ENCODE measurements around the gene EXOC6B.

Gene EXOC6B

DNA sequence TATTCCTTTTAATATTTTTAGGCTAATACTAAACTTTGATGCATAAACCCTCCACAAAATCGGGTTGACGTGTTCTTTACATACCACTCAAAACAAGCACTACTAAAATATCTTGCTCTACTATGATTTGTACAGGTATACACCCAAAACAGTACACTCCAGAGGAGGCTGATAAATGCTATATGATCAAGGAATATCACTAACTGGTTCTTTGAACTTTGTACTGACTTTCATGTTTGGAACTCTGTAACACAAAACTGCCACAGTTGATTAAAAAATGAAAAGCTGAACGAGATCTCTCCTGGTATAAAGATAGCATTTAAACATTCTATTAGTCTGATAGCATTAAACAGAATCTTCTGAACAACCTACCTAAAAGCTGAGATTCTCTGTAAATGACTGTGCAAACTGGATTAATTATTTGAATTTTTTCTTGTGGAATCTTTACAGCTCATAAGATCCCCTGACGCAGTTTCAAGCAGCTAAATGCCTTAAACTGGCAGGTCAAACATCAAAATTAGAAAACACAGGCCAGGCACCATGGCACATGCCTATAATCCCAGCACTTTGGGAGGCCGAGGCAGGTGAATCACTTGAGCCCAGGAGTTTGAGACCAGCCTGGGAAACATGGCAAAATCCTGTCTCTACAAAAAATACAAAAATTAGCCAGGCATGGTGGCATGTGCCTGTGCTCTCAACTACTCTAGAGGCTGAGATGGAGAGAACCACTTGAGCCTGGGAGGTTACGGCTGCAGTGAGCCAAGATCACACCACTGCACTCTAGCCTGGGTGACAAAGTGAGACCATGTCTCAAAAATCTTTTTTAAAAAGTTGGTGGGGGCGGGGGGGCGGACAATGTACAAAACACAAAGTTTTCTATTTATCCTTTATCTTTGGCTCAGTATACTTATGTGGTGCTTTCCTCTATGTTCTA is 150.6 kb downstream of the EXOC6B start:
- no peak for TF ChIP-seq CTCF (IDR thresholded peaks at IDR 0.05; ENCODE audit: insufficient read depth, low read length, poor library complexity, severe bottlenecking)
- H3K36me3 ChIP-seq (ENCODE audit: control insufficient read depth, insufficient read depth, low read length): no peaks in the 10 kb centered on the region
- no peaks in the 10 kb centered on the region for H3K27me3 ChIP-seq (replicated peaks; ENCODE audit: control insufficient read depth, insufficient read depth, low read length)
- no peak for DNase-seq (ENCODE audit: extremely low read depth, insufficient read length)
- H3K4me3 ChIP-seq (replicated peaks; ENCODE audit: low read depth, low read length): no peak overlapping the region

GRCh38 chr2:72673279-72673678 is 152.6 kb downstream of the EXOC6B start:
- H3K4me3 ChIP-seq (replicated peaks; ENCODE audit: low read depth, low read length): no peak overlapping the region
- H3K36me3 ChIP-seq (ENCODE audit: control insufficient read depth, insufficient read depth, low read length): no peaks in the 10 kb centered on the region
- no peaks in the 10 kb centered on the region for H3K27me3 ChIP-seq (replicated peaks; ENCODE audit: control insufficient read depth, insufficient read depth, low read length)
- no peak for TF ChIP-seq CTCF (IDR thresholded peaks at IDR 0.05; ENCODE audit: insufficient read depth, low read length, poor library complexity, severe bottlenecking)
- no peak for DNase-seq (ENCODE audit: extremely low read depth, insufficient read length)

- no peak overlapping the region for H3K4me3 ChIP-seq (replicated peaks; ENCODE audit: low read depth, low read length)
- DNase-seq (ENCODE audit: extremely low read depth, insufficient read length): no peak
- no peaks in the 10 kb centered on the region for H3K27me3 ChIP-seq (replicated peaks; ENCODE audit: control insufficient read depth, insufficient read depth, low read length)
- H3K36me3 ChIP-seq (ENCODE audit: control insufficient read depth, insufficient read depth, low read length): no peaks in the 10 kb centered on the region
- no peak for TF ChIP-seq CTCF (IDR thresholded peaks at IDR 0.05; ENCODE audit: insufficient read depth, low read length, poor library complexity, severe bottlenecking)
Observed at GRCh38 chr2:72669121-72669520, 156.7 kb downstream of the EXOC6B start.

GRCh38 chr2:72668647-72669046 is 157.2 kb downstream of the EXOC6B start:
- no peaks in the 10 kb centered on the region for H3K36me3 ChIP-seq (ENCODE audit: control insufficient read depth, insufficient read depth, low read length)
- H3K27me3 ChIP-seq (replicated peaks; ENCODE audit: control insufficient read depth, insufficient read depth, low read length): no peaks in the 10 kb centered on the region
- DNase-seq (ENCODE audit: extremely low read depth, insufficient read length): no peak
- H3K4me3 ChIP-seq (replicated peaks; ENCODE audit: low read depth, low read length): no peak overlapping the region
- TF ChIP-seq CTCF (IDR thresholded peaks at IDR 0.05; ENCODE audit: insufficient read depth, low read length, poor library complexity, severe bottlenecking): no peak

GRCh38 chr2:72665448-72665847 is 160.4 kb downstream of the EXOC6B start:
- H3K36me3 ChIP-seq (ENCODE audit: control insufficient read depth, insufficient read depth, low read length): no peaks in the 10 kb centered on the region
- no peak for DNase-seq (ENCODE audit: extremely low read depth, insufficient read length)
- H3K4me3 ChIP-seq (replicated peaks; ENCODE audit: low read depth, low read length): no peak overlapping the region
- no peaks in the 10 kb centered on the region for H3K27me3 ChIP-seq (replicated peaks; ENCODE audit: control insufficient read depth, insufficient read depth, low read length)
- TF ChIP-seq CTCF (IDR thresholded peaks at IDR 0.05; ENCODE audit: insufficient read depth, low read length, poor library complexity, severe bottlenecking): no peak
